ENCODE measurements around the gene RTN4IP1. TPM values are rescaled to one million over a fixed set of nuclear protein-coding genes. Genes with fewer than 3 reads are reported as not detected.

RTN4IP1 gene
- total RNA-seq, 1 experiment from 2014 or later, result 7.3 TPM

- no peak overlapping the region for H3K4me2 ChIP-seq (ENCODE audit: low read length)
- H3F3A ChIP-seq (ENCODE audit: low read length, unreplicated experiment), result no peaks in the 10 kb centered on the region
- no peak overlapping the region for H3K27ac ChIP-seq (ENCODE audit: low read length)
- H3K9ac ChIP-seq (ENCODE audit: low read length), result no peak overlapping the region
- H3K4me1 ChIP-seq (ENCODE audit: insufficient read depth, low read length), result peaks cover 13% of the 10 kb centered on the region
- POLR2A ChIA-PET (ENCODE audit: unreplicated experiment), result no interaction called here
- DNase-seq (no peak), ATAC-seq (no peak)
- H3K4me3 ChIP-seq (ENCODE audit: low read length), result no peak overlapping the region
- H3K79me2 ChIP-seq (ENCODE audit: low read length), result no peaks in the 10 kb centered on the region
- BruUV-seq (replicated peaks), result no TSS peak
- TF ChIP-seq EZH2 (IDR thresholded peaks at IDR 0.05; ENCODE audit: low read length, unreplicated experiment), result no peak
- TF ChIP-seq CTCF (conservative IDR thresholded peaks at IDR 0.05; ENCODE audit: low read depth, low read length), result no peak
- TF ChIP-seq EZH2phosphoT487 (IDR thresholded peaks at IDR 0.05; ENCODE audit: borderline replicate concordance, low read length), result no peak
- H4K20me1 ChIP-seq (ENCODE audit: low read length), result no peaks in the 10 kb centered on the region
- CTCF ChIA-PET, result interaction anchor here (0.7 kb wide), 1 partner anchor 127 kb away, joined by 3 read pairs; no protein-coding TSS in a partner anchor
- H3K9me3 ChIP-seq (ENCODE audit: low read length), result no peaks in the 10 kb centered on the region
- no peak overlapping the region for H2AFZ ChIP-seq (ENCODE audit: low read length)
- peaks cover 19% of the 10 kb centered on the region for H3K36me3 ChIP-seq (ENCODE audit: low read depth, low read length)
- H3K27me3 ChIP-seq (ENCODE audit: low read length), result no peaks in the 10 kb centered on the region
- no peaks in the 10 kb centered on the region for H3K9me2 ChIP-seq (replicated peaks; ENCODE audit: low read length)
- intact Hi-C loops (cut with micrococcal nuclease), result no loop called here
Observed at GRCh38 chr6:106569428-106569827, 59.9 kb downstream of the RTN4IP1 start.

DNA sequence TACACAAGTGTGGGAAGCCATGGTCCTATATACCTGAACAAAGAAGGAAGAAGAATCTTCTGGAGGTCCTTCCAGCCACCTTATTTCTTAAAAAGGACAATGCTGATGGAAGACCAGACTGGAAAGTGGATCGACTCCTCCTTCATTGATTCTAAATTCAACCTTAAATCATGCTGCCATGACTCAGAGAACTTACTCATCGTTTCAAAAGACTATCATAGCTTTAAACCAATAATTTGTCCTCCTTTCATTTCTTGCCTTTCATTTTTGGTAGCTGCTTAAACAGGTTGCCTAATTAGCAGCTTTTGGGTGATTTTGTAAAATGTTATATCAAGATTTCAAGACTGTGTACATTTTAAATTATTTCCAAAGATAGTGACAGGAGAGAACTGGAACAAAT is 60.8 kb downstream of the RTN4IP1 start:
- TF ChIP-seq EZH2 (IDR thresholded peaks at IDR 0.05; ENCODE audit: low read length, unreplicated experiment) (no peak), CTCF (conservative IDR thresholded peaks at IDR 0.05; ENCODE audit: low read depth, low read length) (no peak), EZH2phosphoT487 (IDR thresholded peaks at IDR 0.05; ENCODE audit: borderline replicate concordance, low read length) (no peak)
- no peak overlapping the region for H2AFZ ChIP-seq (ENCODE audit: low read length)
- peak; percentile 37 for DNase-seq
- no peaks in the 10 kb centered on the region for H3K79me2 ChIP-seq (ENCODE audit: low read length)
- no peaks in the 10 kb centered on the region for H3K9me3 ChIP-seq (ENCODE audit: low read length)
- no peak overlapping the region for H3K4me3 ChIP-seq (ENCODE audit: low read length)
- H3K9ac ChIP-seq (ENCODE audit: low read length), result no peak overlapping the region
- peaks cover 10% of the 10 kb centered on the region; the same call in 1 of the 2 replicates for H3K4me1 ChIP-seq (ENCODE audit: insufficient read depth, low read length)
- ChIA-PET POLR2A (ENCODE audit: unreplicated experiment) (interaction anchor here (0.6 to 0.7 kb wide), 2 partner anchors 78 to 207 kb away, joined by 3 read pairs; no protein-coding TSS in a partner anchor), CTCF (no interaction called here)
- 0 out of 2 replicates have a peak, but pooled peaks have one; percentile 37 for ATAC-seq
- H4K20me1 ChIP-seq (ENCODE audit: low read length), result no peaks in the 10 kb centered on the region
- BruUV-seq (replicated peaks), result no TSS peak
- H3K27me3 ChIP-seq (ENCODE audit: low read length), result no peaks in the 10 kb centered on the region
- intact Hi-C loops (cut with micrococcal nuclease), result no loop called here
- H3K36me3 ChIP-seq (ENCODE audit: low read depth, low read length), result peaks cover 19% of the 10 kb centered on the region
- H3K4me2 ChIP-seq (ENCODE audit: low read length), result peak overlapping the region; percentile 28; the same call in 1 of the 2 replicates
- no peak overlapping the region for H3K27ac ChIP-seq (ENCODE audit: low read length)
- H3K9me2 ChIP-seq (replicated peaks; ENCODE audit: low read length), result no peaks in the 10 kb centered on the region
- H3F3A ChIP-seq (ENCODE audit: low read length, unreplicated experiment), result no peaks in the 10 kb centered on the region

DNA sequence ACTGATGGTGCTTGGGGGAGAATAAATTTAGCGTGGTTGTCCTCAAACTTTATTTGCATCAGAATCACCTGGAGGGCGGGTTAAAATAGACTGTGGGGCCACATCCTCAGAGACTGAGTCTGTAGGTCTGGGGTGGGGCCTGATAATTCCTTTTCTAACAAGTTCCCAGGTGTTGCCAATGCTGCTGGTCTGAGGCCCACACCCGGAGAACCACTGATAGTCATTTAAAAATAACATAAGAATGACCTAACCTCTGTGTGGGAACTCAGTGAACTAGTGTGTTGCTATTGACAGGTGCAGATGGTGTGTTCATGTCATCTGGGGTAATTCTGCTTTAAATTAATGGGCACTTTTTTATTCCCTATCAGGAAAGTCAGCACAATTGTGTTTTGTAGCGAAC is 64.8 kb downstream of the RTN4IP1 start:
- TF ChIP-seq EZH2 (IDR thresholded peaks at IDR 0.05; ENCODE audit: low read length, unreplicated experiment) (no peak), EZH2phosphoT487 (IDR thresholded peaks at IDR 0.05; ENCODE audit: borderline replicate concordance, low read length) (no peak), CTCF (conservative IDR thresholded peaks at IDR 0.05; ENCODE audit: low read depth, low read length) (no peak)
- H3K4me1 ChIP-seq (ENCODE audit: insufficient read depth, low read length), result peaks cover 23% of the 10 kb centered on the region; the same call in 1 of the 2 replicates
- H3K9me2 ChIP-seq (replicated peaks; ENCODE audit: low read length), result no peaks in the 10 kb centered on the region
- no peak overlapping the region for H3K9ac ChIP-seq (ENCODE audit: low read length)
- no peaks in the 10 kb centered on the region for H3F3A ChIP-seq (ENCODE audit: low read length, unreplicated experiment)
- intact Hi-C loops (cut with micrococcal nuclease), result no loop called here
- BruUV-seq (replicated peaks), result no TSS peak
- no peaks in the 10 kb centered on the region for H3K79me2 ChIP-seq (ENCODE audit: low read length)
- POLR2A ChIA-PET (ENCODE audit: unreplicated experiment), result no interaction called here
- no peak overlapping the region for H3K4me3 ChIP-seq (ENCODE audit: low read length)
- H3K9me3 ChIP-seq (ENCODE audit: low read length), result no peaks in the 10 kb centered on the region
- no peak for ATAC-seq
- H3K27ac ChIP-seq (ENCODE audit: low read length), result no peak overlapping the region
- H3K27me3 ChIP-seq (ENCODE audit: low read length), result no peaks in the 10 kb centered on the region
- DNase-seq, result no peak
- peaks cover 6% of the 10 kb centered on the region; the same call in 1 of the 2 replicates for H3K36me3 ChIP-seq (ENCODE audit: low read depth, low read length)
- CTCF ChIA-PET, result no interaction called here
- H3K4me2 ChIP-seq (ENCODE audit: low read length), result no peak overlapping the region
- H2AFZ ChIP-seq (ENCODE audit: low read length), result no peak overlapping the region
- no peaks in the 10 kb centered on the region for H4K20me1 ChIP-seq (ENCODE audit: low read length)

Measured in PC-3 (cell line).